ENCODE results near the gene PXDC1. TPM values are rescaled to one million over a fixed set of nuclear protein-coding genes. Genes with fewer than 3 reads are reported as not detected.
"Not testable (repeated sequence)": the region's sequence is repeated elsewhere in the genome, so short reads cannot be mapped to it uniquely, and the experiment has no call there.

PXDC1 gene
- total RNA-seq, 1 donor from 2014 or later = 22.9 TPM

DNA sequence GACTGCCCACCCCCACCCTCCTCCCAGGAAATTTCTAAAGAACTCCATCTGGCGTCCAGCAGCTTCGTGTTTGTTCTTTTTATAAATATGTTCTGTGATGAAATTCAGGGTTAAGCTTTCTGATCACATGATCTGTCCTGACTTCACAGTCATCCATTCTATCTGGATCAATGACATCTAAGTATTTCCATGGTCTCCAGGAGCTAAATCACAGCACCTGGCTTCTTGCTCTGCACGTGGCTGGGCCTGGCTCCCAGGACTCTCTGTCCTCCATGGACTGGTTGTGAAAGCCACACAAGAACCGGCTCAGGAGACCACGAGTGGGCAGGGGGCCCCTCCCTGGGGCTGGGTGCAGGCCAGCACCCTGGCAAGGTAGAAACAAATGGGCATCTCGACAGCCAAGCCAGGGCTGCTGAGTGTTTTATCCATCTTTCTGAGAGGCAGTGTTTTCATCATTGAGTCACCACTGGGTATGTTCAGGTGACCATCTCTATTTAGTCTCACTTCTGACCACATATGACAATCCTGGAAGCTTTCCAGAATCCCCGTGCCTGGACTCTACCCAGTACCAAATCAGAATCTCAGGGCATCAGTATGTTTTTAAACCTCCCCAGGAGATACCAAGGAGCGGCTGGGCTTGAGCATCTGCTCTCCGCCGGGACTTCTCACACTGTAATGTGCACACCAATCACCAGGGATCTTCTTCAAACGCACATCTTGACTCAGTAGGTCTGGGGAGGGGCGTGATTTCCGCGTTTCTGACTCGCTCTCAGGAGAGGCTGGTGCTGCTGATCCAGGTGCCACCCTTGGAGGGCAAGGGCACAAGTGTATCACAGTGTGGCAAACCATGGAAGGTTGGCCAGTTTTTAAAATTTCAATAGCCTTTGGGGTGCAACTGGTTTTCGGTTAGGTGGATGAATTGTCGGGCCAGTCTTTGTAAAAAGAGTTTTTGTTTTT lies 31.6 kb upstream of the PXDC1 start:
- DNase-seq (ENCODE audit: low spot score) = no peak

DNA sequence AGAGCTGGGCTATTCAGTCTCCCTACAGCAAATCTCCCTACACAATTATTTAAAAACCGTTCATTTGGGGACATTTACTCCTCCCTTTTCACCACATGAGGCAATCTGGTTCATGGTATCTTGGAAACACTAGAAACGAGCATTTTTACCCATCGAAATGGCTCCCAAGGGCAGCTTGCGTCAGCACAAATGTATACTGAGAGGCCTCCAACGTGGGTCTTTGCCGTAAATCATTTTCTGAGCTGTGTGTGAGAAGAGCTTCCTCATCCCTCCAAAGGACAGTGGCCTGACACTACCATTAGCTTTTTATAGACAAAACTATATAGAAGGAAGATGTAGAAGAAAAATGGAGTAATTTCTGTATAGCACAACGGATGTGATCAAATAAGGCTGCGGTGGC lies 30.0 kb upstream of the PXDC1 start:
- DNase-seq (ENCODE audit: low spot score) = no peak

DNA sequence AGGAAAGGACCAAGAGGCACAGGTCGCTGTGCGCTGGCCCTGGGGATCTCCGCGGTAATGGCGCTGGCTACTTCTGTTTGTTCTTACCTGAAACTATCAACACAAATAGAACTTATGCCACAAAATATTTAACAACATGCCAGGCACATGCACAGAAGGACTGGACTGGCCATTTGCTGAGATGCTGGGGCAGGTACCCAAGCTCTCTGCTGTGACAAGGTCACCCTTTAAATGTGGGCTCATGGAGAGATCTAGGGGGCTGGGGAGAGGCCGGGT lies 28.0 kb upstream of the PXDC1 start:
- DNase-seq (ENCODE audit: low spot score) = no peak

DNA sequence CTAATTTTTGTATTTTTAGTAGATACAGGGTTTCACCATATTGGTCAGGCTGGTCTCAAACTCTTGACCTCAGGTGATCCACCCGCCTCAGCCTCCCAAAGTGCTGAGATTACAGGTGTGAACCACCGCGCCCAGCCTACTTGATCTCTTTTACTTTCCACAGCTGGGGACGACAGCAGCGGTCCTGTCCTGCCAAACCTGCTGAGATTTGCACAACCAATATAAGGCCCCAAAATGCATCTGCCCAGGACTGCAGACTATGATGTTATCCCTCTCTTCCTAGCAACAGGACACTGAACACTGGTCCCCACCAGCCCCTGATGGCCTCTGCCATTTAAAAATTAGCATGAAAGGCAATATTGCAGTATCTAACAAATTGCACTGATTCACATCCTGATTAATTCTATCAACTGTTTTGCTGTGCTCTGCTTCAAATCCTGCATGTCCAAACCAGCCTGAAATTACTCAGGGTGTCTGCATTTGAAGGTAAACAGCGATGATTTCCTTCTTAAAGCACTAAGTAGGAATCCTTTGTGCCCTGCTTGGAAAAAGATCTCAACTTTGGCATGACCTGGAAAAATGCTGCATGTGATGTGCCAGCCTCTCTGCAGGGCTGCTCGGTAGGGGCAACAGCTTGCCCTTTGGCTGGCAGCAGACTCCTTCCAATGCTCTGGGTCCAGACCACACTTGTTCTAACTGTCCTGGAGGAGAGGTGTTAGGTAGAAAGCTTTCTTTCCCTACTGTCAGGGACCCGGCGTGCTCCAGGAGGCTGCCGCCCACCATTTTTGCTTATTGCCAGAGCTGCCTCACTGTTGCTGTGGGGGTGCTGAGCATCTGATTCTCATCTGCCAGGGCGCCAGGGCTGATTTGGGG lies 27.4 kb upstream of the PXDC1 start:
- no peak for DNase-seq (ENCODE audit: low spot score)

DNA sequence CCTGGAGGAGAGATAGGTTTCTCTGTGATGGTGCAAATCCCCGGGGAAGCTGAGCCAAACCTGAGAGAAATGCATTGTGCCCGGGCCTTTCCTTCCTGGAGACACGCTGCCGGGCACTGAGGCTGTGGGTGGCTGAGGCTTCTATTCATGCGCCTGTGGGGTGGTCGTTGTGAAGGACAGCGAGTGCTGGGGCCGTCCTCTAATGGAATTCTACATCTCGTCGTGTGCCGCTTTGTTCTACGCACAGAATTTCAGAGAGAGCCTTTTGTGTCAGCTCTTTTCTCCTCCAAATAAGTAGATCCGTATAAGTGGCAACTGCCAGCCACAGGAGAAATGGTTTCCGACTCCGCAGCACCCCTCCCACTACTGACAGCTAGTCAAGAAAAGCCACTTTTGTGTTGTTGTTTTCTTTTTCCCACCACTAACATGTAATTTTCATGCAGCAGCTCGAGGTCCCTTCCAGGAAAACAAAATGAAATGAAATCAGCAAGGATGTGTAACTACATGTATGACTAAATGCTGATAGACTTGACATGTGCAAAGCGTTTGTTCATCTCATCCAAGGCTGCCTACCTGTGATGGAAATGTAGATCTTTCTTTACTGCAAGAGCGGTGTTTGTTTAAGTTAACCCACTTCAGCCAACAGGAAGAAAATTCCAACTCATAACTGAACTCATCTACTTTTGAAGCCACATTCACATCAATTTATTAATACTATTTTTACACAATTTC lies 26.4 kb upstream of the PXDC1 start:
- no peak for DNase-seq (ENCODE audit: low spot score)

DNA sequence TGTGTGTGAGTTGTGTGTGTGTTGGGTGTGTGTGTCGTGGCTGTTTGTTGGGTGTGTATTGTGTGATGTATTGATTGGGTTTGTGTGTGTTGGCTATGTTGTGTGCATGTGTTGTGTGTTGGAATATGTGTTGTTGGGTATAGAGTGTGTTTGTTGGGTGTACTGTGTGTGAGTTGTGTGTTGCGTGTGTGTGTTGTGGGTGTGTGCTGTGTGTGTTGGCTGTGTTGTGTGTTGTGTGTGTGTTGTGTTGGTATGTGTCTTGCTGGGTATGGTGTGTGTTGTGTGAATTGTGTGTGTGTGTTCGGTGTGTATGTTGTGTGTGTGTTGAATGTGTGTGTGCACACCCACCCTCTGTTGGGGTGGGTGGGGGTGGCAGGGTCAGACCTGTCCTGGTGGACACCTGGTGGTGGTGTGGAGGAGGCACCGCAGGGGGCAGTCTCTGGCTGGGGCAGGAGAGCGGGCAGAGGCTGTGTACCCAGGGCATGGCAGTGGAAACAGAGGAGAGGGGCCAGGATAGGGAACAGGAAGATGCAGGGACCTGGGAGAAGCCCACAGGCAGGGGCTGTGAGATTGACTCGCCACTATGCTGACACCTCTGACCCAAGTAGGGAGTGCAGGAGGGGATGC lies 25.5 kb upstream of the PXDC1 start:
- no peak for DNase-seq (ENCODE audit: low spot score)

DNA sequence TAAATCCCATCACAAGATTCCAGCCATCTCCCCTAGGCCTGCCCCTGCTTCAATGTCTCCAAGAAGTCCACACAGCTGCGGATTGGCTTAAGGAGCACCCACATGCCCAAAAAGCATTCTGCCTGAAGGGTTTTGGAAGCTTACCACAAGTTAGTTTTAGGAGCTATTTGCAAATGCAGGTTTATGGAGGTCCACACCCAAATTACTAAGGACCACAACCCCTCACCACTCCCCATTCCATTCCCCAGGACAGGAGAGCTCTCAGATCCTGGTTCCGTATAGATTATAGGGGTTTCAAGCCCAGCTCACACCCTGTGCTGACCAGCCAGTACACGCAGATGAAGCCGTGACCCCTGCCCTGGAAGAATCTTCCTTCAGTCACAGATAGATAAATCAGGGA lies 24.3 kb upstream of the PXDC1 start:
- no peak for DNase-seq (ENCODE audit: low spot score)

DNA sequence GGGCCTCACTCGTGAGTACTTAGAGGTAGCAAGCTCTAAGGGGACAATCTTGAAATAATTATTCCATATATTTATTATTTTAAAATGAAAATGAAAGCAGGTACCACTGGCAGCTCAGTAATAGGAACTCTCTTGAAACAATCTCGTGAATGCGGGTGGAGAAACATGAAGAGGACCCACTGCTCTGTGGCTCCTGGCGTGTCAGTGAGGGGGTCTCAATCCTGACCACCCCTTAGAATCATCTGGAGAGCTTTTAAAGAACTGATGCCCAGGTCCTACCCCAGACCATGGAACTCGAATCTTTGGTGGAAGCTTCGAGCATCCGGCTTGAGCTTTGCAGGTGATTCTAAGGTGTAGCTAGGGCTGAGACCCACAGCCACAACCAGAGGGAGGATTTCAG lies 23.9 kb upstream of the PXDC1 start:
- DNase-seq (ENCODE audit: low spot score) = no peak

DNA sequence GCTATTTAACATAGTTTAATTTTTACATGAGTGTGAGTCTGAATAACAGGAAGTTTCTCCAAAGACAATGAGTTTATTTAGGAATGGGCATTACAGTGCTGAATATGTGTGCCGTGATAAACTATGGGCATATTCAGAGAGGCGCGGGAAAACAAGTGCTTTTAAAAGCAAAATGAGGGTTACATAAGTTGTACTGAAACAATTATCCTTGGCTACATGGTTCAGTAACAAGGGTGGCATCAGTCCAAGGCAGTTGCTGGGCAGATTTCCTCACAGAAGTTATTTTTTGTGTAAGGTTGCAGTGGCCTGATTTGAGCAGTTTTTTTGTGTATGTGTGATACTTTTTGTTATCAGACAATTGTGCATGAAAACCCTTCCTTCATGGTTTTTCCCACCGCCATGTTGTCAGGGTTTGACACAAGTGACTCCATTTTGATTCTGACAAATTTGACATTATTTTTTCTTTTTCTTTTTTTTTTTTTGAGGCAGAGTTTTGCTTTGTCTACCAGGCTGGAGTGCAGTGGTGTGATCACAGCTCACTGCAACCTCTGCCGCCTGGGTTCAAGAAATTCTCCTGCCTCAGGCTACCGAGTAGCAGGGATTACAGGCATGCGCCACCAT lies 22.3 kb upstream of the PXDC1 start:
- no peak for DNase-seq (ENCODE audit: low spot score)

DNA sequence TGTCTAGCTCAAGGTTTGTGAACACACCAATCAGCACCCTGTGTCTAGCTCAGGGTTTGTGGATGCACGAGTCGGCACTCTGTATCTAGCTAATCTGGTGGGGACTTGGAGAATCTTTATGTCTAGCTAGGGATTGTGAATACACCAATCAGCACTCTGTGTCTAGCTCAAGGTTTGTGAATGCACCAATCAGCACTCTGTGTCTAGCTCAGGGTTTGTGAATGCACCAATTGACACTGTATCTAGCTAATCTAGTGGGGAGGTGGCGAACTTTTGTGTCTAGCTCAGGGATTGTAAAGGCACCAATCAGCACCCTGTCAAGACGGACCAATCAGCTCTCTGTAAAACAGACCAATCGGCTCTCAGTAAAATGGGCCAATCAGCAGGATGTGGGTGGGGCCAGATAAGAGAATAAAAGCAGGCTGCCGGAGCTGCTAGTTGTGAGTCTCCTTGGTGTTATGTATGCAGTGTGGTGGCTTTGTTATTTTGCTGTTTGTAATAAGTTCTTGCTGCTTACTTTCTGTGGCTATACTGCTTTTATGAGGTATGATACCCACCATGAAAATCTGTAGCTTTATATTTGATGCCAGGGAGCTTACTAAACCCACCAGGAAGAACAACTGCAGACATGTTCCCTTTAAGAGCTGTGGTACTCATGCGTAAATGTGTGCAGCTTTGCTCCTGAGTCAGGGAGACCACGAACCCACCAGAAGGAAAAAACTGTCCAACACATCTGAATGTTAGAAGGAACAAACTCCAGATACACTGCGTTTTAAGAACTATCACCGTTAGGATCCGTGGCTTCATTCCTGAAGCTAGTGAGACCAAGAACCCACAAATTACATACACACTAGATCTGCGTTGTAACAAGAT lies 20.9 kb upstream of the PXDC1 start:
- not testable (repeated sequence) for DNase-seq (ENCODE audit: low spot score)

DNA sequence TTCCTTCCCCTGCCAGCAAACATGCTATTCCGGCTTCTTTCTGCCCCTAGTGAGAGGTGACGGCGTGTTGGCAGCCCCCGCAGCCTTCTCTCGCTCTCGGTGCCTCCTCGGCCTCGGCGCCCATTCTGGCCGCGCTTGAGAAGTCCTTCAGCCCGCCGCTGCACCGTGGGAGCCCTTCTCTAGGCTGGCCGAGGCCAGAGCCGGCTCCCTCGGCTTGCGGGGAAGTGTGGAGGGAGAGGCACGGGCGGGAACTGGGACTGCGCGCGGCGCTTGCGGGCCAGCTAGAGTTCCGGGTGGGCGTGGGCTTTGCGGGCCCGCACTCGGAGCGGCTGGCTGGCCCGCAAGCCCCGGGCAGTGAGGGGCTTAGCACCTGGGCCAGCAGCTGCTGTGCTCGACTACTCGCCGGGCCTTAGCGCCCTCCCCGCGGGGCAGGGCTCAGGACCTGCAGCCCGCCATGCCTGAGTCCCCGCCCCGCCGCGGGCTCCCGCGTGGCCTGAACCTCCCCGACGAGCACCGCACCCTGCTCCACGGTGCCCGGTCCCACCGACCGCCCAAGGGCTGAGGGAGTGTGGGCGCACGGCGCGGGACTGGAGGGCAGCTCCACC lies 20.0 kb upstream of the PXDC1 start:
- no peak for DNase-seq (ENCODE audit: low spot score)

DNA sequence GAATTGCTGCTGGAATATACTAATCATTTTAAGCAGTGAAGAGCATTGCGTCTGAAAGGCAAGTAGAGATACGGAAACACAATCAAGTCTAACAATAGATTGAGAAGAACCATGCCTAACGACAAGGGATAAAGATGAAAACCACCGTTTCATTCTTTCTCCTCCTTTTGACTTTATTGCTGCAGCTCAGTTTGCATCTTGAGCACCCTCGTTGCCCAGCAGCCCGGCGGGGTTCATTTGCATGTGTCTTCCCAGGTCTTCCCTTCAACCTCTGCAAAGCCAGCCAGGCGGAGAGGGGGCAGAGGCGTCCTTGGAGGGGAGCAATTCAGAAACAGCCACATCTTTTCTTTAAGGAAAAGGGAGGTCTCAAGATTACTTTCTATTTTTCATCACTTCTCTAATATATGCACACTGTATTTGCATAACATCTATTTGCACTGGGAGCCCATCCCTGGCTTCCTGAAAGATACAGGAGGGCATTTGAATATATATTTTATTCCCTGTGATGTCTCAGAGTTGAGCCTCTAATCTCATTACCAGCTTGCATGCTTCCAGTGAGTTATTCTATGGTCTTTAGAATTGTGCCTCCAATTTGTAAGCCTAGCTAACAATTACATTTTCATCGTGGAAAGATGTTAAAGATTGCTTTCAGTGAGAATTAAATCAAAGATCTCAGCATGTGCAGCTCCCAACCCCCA lies 18.7 kb upstream of the PXDC1 start:
- DNase-seq (ENCODE audit: low spot score) = no peak

DNA sequence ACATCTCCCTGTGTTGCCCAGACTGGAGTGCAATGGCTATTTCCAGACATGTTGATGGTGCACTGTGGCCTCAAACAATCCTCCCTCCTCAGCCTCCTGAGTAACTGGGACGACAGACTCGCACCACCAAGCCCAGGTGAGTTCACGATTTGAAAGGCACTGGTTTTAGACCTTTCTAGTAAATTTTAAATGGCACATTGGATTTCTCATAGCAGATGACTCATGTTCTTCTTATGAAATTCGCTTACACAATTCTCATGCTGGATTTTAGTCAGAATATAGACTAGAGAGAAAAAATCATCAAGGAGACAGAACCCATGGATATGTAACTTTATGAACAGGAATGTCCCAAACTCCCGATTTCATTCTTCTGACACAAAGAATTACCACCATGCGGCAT lies 18.1 kb upstream of the PXDC1 start:
- no peak for DNase-seq (ENCODE audit: low spot score)

DNA sequence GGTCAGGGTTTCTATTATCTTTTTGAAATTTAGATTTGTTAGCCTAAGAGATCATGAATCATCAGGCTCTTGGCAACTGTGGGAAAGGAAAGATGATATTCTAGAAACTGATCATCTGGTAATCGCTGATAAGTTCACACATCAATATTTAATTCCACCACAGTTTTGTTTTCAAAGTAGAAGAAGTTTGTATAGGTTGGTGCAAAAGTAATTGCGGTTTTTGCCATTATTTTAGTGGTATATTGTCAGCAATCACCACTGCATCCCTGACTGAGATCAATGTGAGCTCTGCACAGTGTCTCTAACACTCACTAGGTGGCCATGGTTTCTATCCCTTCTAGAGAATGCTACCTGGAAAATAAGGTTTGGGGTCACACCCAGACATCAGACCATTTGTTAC lies 17.0 kb upstream of the PXDC1 start:
- no peak for DNase-seq (ENCODE audit: low spot score)

DNA sequence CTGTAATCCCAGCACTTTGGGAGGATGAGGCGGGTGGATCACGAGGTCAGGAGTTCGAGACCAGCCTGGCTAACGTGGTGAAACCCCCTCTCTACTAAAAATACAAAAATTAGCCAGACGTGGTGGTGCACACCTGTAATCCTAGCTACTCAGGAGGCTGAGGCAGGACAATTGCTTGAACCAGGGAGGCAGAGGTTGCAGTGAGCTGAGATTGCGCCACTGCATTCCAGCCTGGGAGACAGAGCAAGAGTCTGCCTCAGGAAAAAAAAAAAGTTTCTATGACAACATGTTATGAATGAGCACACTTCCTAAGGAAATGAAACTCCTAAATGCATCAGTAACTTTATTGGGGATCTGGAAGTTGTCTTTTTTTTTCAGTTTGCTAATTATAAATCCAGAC lies 16.0 kb upstream of the PXDC1 start:
- DNase-seq (ENCODE audit: low spot score) = not testable (repeated sequence)

DNA sequence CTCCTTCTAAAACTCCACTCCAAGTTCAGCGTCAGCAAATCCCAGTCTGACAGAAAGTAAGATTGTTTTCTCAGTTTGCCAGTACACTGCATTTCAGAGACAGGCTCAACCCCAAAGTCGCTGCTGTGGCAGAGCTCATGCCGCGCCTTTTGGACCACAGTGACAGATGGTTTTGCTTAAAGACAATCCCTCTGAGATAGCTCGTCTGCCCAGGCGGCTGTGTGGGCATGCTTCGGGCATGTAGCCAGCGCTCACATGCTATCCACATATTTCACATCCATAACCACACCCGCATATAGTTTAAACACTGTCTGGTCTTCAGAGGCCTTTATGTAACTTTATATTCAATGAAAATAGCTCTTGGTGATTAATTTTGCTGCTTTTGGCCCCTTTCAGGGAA lies 14.7 kb upstream of the PXDC1 start:
- no peak for DNase-seq (ENCODE audit: low spot score)

DNA sequence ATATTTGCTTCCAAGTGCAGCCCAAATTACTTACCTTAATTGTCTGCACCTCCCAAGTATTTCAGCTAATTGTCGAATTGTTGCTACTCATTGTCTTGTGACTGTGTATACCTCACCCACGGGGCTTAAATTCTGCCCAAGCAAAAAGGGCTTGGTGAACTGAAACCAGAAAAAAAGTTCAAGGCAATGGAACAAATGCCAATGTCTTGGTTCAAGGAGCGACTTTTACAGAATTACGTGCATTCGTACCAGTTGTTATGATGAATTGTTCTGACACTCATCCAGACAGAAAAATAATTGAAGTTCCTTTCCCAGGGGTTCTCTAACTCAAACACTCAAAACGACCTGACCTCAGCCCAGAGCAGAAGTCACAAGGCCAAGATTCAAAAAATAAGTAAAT lies 13.9 kb upstream of the PXDC1 start:
- DNase-seq (ENCODE audit: low spot score) = no peak

DNA sequence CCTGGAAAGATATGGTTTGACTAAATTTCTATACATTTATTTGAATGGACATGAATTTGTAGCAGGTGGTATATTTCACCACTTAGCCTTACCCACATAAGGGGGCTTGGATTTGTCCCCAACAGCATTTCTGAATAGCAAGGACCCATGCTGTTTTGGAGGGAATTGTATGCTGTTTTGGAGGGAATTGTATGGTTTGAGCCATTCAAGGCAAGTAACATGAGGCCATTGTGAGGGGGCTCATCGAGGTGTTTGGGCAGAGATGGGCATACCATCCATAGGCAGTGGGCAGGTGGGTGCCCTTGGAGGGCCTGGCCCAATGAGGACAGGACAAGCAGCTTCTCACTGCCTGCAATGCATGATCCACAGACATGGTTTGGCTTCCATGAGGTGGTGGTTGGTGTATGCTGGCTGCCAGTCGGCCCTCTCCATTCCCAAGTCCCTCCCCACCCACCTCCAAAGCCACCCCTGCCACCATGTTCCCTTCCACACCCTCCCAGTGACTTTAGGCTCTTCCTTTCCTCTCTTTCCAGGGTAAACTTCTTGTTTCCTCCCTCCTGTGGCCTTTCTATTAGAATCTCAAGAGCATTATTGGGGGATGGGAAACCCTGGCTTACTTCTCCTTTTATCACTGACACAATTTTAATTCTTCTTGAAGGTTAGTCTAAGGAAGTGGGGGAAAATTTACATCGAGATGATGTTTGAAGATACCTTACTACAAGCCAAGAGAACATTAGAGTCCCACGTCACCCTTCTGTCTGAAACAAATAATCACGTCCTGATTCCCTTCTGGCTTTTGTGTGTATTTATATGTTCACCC lies 13.2 kb upstream of the PXDC1 start:
- no peak for DNase-seq (ENCODE audit: low spot score)

DNA sequence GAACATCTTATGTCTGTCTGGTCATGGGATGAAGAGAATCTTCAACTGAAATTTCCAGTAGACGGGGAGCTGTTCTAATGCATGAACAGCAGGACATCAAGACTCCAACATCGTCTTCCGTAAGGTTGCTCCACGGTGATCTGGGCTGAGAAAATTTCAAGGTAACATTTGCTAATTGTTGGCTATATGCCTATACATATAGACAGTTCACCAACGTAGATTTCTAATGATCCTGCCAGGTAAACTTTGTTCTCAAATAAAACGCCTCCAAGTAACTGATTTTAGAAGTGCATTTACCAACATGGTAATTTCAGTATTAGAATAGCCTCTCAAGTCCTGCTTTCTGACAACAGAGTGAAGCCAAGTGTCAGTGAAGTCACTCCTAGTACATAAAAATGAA lies 11.3 kb upstream of the PXDC1 start:
- no peak for DNase-seq (ENCODE audit: low spot score)
